Mesothelial cell of epicardium (in vitro differentiated cells): ENCODE results near the gene LPIN3. TPM values are rescaled to one million over a fixed set of nuclear protein-coding genes. Genes with fewer than 3 reads are reported as not detected.

Experiments used
- DNase-seq, 2 experiments: peaks; one replicate each; pipeline ENCODE4 v3.0.0; 2021; ENCODE audit warnings: low spot score in 2 of 2; ENCODE audit not compliant: unreplicated experiment in 2 of 2
- H3K27ac Mint-ChIP-seq: 2 replicates; pipeline ENCODE4 v1.8.0; 2021; ENCODE audit warnings: mixed read lengths
- H3K27me3 Mint-ChIP-seq: 2 replicates; pipeline ENCODE4 v1.8.0; 2021; ENCODE audit warnings: low read depth, mixed read lengths
- H3K36me3 Mint-ChIP-seq: 2 replicates; pipeline ENCODE4 v1.8.0; 2021; ENCODE audit warnings: mixed read lengths
- H3K4me1 Mint-ChIP-seq: 2 replicates; pipeline ENCODE4 v1.8.0; 2021; ENCODE audit warnings: mixed read lengths
- H3K4me3 Mint-ChIP-seq: 2 replicates; pipeline ENCODE4 v1.8.0; 2021; ENCODE audit warnings: mild to moderate bottlenecking, moderate library complexity, mixed read lengths
- H3K9me3 Mint-ChIP-seq: 2 replicates; pipeline ENCODE4 v1.8.0; 2021; ENCODE audit warnings: mixed read lengths
- CTCF ChIP-seq: fragments of 200-600 bp; sonication (generic); IDR thresholded peaks from one replicate; pipeline ENCODE4 v1.5.0; 2021; ENCODE audit warnings: antibody characterized with exemption; ENCODE audit not compliant: unreplicated experiment
- total RNA-seq: library from RNA; stranded (reverse); gene quantifications from 3 replicates; pipeline ENCODE4 v1.2.1, GENCODE V29; 2021

The LPIN3 gene
- total RNA-seq, 1 donor from 2014 or later, result 21.3 TPM

GRCh38 chr20:41355192-41355591 is 14.6 kb downstream of the LPIN3 start:
- Mint-ChIP-seq H3K27me3 (no peaks in the 10 kb centered on the region), H3K4me3 (no peak overlapping the region), H3K4me1 (no peaks in the 10 kb centered on the region), H3K36me3 (no peaks in the 10 kb centered on the region), H3K9me3 (no peaks in the 10 kb centered on the region), H3K27ac (no peak overlapping the region)
- no peak for TF ChIP-seq CTCF
- no peak for DNase-seq

GRCh38 chr20:41355598-41356203 is 15.1 kb downstream of the LPIN3 start:
- no peak for DNase-seq
- Mint-ChIP-seq H3K27me3 (no peaks in the 10 kb centered on the region), H3K36me3 (no peaks in the 10 kb centered on the region), H3K27ac (no peak overlapping the region), H3K4me1 (no peaks in the 10 kb centered on the region), H3K4me3 (no peak overlapping the region), H3K9me3 (no peaks in the 10 kb centered on the region)
- no peak for TF ChIP-seq CTCF

- no peak for TF ChIP-seq CTCF
- no peak for DNase-seq
- Mint-ChIP-seq H3K4me1 (no peaks in the 10 kb centered on the region), H3K36me3 (no peaks in the 10 kb centered on the region), H3K9me3 (no peaks in the 10 kb centered on the region), H3K27me3 (no peaks in the 10 kb centered on the region), H3K4me3 (no peak overlapping the region), H3K27ac (no peak overlapping the region)
Measured at GRCh38 chr20:41356951-41357350, 16.3 kb downstream of the LPIN3 start.

- no peaks in the 10 kb centered on the region for H3K4me1 Mint-ChIP-seq
- H3K27ac Mint-ChIP-seq, result no peak overlapping the region
- no peaks in the 10 kb centered on the region for H3K9me3 Mint-ChIP-seq
- H3K4me3 Mint-ChIP-seq, result no peak overlapping the region
- no peak for DNase-seq
- no peaks in the 10 kb centered on the region for H3K36me3 Mint-ChIP-seq
- TF ChIP-seq CTCF, result no peak
- H3K27me3 Mint-ChIP-seq, result no peaks in the 10 kb centered on the region
Measured at GRCh38 chr20:41357424-41358163, 17.0 kb downstream of the LPIN3 start.

GRCh38 chr20:41358230-41358629 is 17.6 kb downstream of the LPIN3 start:
- TF ChIP-seq CTCF, result no peak
- no peaks in the 10 kb centered on the region for H3K36me3 Mint-ChIP-seq
- H3K27ac Mint-ChIP-seq, result no peak overlapping the region
- no peaks in the 10 kb centered on the region for H3K27me3 Mint-ChIP-seq
- H3K4me3 Mint-ChIP-seq, result no peak overlapping the region
- H3K9me3 Mint-ChIP-seq, result no peaks in the 10 kb centered on the region
- DNase-seq, result no peak
- H3K4me1 Mint-ChIP-seq, result no peaks in the 10 kb centered on the region
